Esophagus muscularis mucosa (tissue), 4 donors: ENCODE results near the gene UBE2I. TPM values are rescaled to one million over a fixed set of nuclear protein-coding genes. Genes with fewer than 3 reads are reported as not detected.

Experiments
- DNase-seq: peaks from one replicate; pipeline ENCODE4 v3.0.0-alpha.2; 2017; ENCODE audit errors: extremely low spot score
- H3K27ac ChIP-seq, 4 donors: fragments of 200-600 bp; sonication (generic); replicated peaks in 1 of 4; 1 replicate in 3 of 4; 2 replicates in 1 of 4; pipeline ENCODE4 v1.5.1; 2016 to 2019; ENCODE audit warnings: mild to moderate bottlenecking in 1 of 4
- H3K27me3 ChIP-seq, 4 donors: fragments of 200-600 bp; sonication (generic); one replicate each; pipeline versions ENCODE4 v1.5.1 to v1.6.0; 2016 to 2019
- H3K36me3 ChIP-seq, 4 donors: fragments of 200-600 bp; sonication (generic); one replicate each; pipeline ENCODE4 v1.5.1; 2016 to 2019
- H3K4me1 ChIP-seq, 4 donors: fragments of 200-600 bp; sonication (generic); one replicate each; pipeline ENCODE4 v1.5.1; 2016 to 2019
- H3K4me3 ChIP-seq, 4 donors: fragments of 200-600 bp; sonication (generic); 1 replicate in 2 of 4; 2 replicates in 2 of 4; pipeline ENCODE4 v1.5.1; 2016 to 2019; ENCODE audit warnings: mild to moderate bottlenecking in 4 of 4, moderate library complexity in 1 of 4
- H3K9me3 ChIP-seq, 4 donors: fragments of 200-600 bp; sonication (generic); 1 replicate in 3 of 4; 2 replicates in 1 of 4; pipeline ENCODE4 v1.5.1; 2016 to 2019
- CTCF ChIP-seq, 3 experiments: fragments of 200-600 bp in 2 of 3; fragments of 450-650 bp in 1 of 3; sonication (generic) in 2 of 3; IDR thresholded peaks; one replicate each; pipeline ENCODE4 v1.5.1; 2017 to 2019; ENCODE audit warnings: antibody characterized with exemption in 3 of 3, mild to moderate bottlenecking in 2 of 3, moderate library complexity in 1 of 3
- EP300 ChIP-seq: sonication (generic); formaldehyde crosslinking; IDR thresholded peaks from one replicate; pipeline ENCODE4 v1.6.1; 2017; ENCODE audit warnings: antibody characterized with exemption
- POLR2A ChIP-seq: fragments of 450-650 bp; IDR thresholded peaks from one replicate; pipeline ENCODE4 v1.6.1; 2017; ENCODE audit warnings: antibody characterized with exemption, moderate library complexity, mild to moderate bottlenecking, low read depth
- POLR2AphosphoS5 ChIP-seq, 2 donors: sonication (generic); formaldehyde crosslinking; IDR thresholded peaks; one replicate each; pipeline ENCODE4 v1.6.1; 2017; ENCODE audit warnings: antibody characterized with exemption in 2 of 2
- WGBS: methylation state at CpG from one replicate; pipeline ENCODE4 v1.1.5; 2018; 5-methylcytosine and 5-hydroxymethylcytosine counted together
- intact Hi-C: fragments of 100-400 bp; cut with DNase I; formaldehyde crosslinking; loops from one replicate; pipeline ENCODE4 v1.15.1; 2023
- total RNA-seq, 4 donors: library from RNA; depleted of rRNA; stranded (reverse); fragments of >200 nt; gene quantifications; one replicate each; pipeline versions ENCODE4 v1.1.0 to v1.2.1, GENCODE V29; 2016

The UBE2I gene
- total RNA-seq, 4 donors from 2014 or later = 42.8 to 70.5 (median 63.9) TPM

GRCh38 chr16:1308036-1308976 lies 1.1 kb upstream of the UBE2I start:
- TF ChIP-seq CTCF (IDR thresholded peaks at IDR 0.05) = no peak
- no peak for TF ChIP-seq EP300
- no peak for TF ChIP-seq POLR2AphosphoS5 (IDR thresholded peaks at IDR 0.05)
- TF ChIP-seq POLR2A = no peak
- Histone ChIP-seq H3K27ac (peak overlapping the region; percentile 92 to 98 (median 95)), H3K4me3 (peak overlapping the region; percentile 61 to 91 (median 74)), H3K36me3 (peaks cover 0 to 8% (median 0%) of the 10 kb centered on the region in 4 donors), H3K4me1 (peaks cover 30 to 41% (median 35%) of the 10 kb centered on the region in 4 donors), H3K9me3 (no peaks in the 10 kb centered on the region), H3K27me3 (peaks cover 0 to 12% (median 1%) of the 10 kb centered on the region in 4 donors)
- intact Hi-C loops = no loop called here
- no peak for DNase-seq
- WGBS = 13% methylated on average over 10 of the region's 43 CpGs

GRCh38 chr16:1309888-1310831 lies 724 bp downstream of the UBE2I start:
- intact Hi-C loops = no loop called here
- DNase-seq = no peak
- H3K27me3 ChIP-seq = no peaks in the 10 kb centered on the region
- TF ChIP-seq EP300 (no peak), CTCF (IDR thresholded peaks at IDR 0.05) (no peak), POLR2AphosphoS5 (IDR thresholded peaks at IDR 0.05) (peak in 1 of 2 donors; percentile 7), POLR2A (no peak)
- H3K4me3 ChIP-seq = peak overlapping the region; percentile 61 to 91 (median 74)
- peaks cover 13 to 26% (median 18%) of the 10 kb centered on the region in 4 donors for H3K36me3 ChIP-seq
- under 1% methylated on average over 13 of the region's 77 CpGs for WGBS
- H3K9me3 ChIP-seq = no peaks in the 10 kb centered on the region
- H3K27ac ChIP-seq = peak overlapping the region; percentile 92 to 98 (median 95)
- peaks cover 37 to 57% (median 49%) of the 10 kb centered on the region in 4 donors for H3K4me1 ChIP-seq

- intact Hi-C loops = no loop called here
- peaks cover 19 to 32% (median 24%) of the 10 kb centered on the region in 4 donors for H3K36me3 ChIP-seq
- peak overlapping the region; percentile 61 to 91 (median 74) for H3K4me3 ChIP-seq
- peak overlapping the region; percentile 13 to 98 (median 95) for H3K27ac ChIP-seq
- H3K27me3 ChIP-seq = no peaks in the 10 kb centered on the region
- TF ChIP-seq POLR2A (no peak), EP300 (no peak), POLR2AphosphoS5 (IDR thresholded peaks at IDR 0.05) (no peak), CTCF (IDR thresholded peaks at IDR 0.05) (no peak)
- 0% methylated on average over 2 of the region's 14 CpGs for WGBS
- peaks cover 37 to 61% (median 49%) of the 10 kb centered on the region in 4 donors for H3K4me1 ChIP-seq
- H3K9me3 ChIP-seq = no peaks in the 10 kb centered on the region
- DNase-seq = no peak
Observed at GRCh38 chr16:1310832-1311200, 1.4 kb downstream of the UBE2I start.

GRCh38 chr16:1311212-1311737 lies 1.8 kb downstream of the UBE2I start:
- Histone ChIP-seq H3K4me1 (peaks cover 37 to 64% (median 49%) of the 10 kb centered on the region in 4 donors), H3K27me3 (no peaks in the 10 kb centered on the region), H3K27ac (peak overlapping the region; percentile 13 to 96 (median 70)), H3K4me3 (peak overlapping the region; percentile 61 to 91 (median 74)), H3K9me3 (no peaks in the 10 kb centered on the region), H3K36me3 (peaks cover 24 to 37% (median 29%) of the 10 kb centered on the region in 4 donors)
- 20% methylated on average over 10 of the region's 13 CpGs for whole genome bisulfite sequencing
- DNase-seq = no peak
- intact Hi-C loops = no loop called here
- TF ChIP-seq CTCF (IDR thresholded peaks at IDR 0.05) (no peak), EP300 (no peak), POLR2AphosphoS5 (IDR thresholded peaks at IDR 0.05) (no peak), POLR2A (no peak)
